ENCODE results near the gene KMT2D. TPM values are rescaled to one million over a fixed set of nuclear protein-coding genes. Genes with fewer than 3 reads are reported as not detected.

KMT2D gene
- total and polyA plus RNA-seq, 10 of the 15 experiments (the other 5 are each of a cell fraction or from before 2014, with no cell fraction given): 0.51 to 71.5 (median 10.4) TPM

DNA sequence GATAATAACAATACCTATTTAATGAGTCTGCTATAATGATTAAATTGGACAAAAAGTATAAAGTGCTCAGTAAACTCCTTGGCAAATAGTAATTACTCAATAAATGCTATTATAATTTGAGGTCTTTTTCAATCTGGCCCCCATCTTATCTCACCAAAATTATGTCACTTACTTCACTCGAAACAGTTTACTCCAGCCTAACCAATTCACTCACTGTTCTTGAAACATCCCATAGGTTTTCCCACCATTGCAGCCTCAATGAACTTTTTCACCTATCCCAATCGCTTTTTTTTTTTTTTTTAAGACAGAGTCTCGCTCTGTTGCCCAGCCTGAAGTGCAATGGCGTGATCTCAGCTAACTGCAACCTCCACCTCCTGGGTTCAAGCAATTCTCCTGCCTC lies 24.6 kb downstream of the KMT2D start:
- Histone ChIP-seq H3K4me3 (no peak overlapping the region), H3K27me3 (replicated peaks in 1 of 2; ENCODE audit: control insufficient read depth in 2 of 2, insufficient read depth in 2 of 2, low read length in 1 of 2) (no peaks in the 10 kb centered on the region), H3K79me2 (ENCODE audit: control insufficient read depth, insufficient read depth, low read length) (no peaks in the 10 kb centered on the region), H3K9me3 (replicated peaks; ENCODE audit: control insufficient read depth, insufficient read depth, low read length) (no peaks in the 10 kb centered on the region), H3K4me2 (ENCODE audit: control insufficient read depth, insufficient read depth) (no peak overlapping the region), H3K4me1 (ENCODE audit: control insufficient read depth, insufficient read depth, low read length) (no peaks in the 10 kb centered on the region), H2AFZ (ENCODE audit: control insufficient read depth, low read depth, low read length) (no peak overlapping the region), H3K36me3 (ENCODE audit: control insufficient read depth in 2 of 2, insufficient read depth in 2 of 2, low read length in 1 of 2) (peaks cover 26 to 62% of the 10 kb centered on the region in 2 experiments), H3K27ac (ENCODE audit: control insufficient read depth, insufficient read depth) (no peak overlapping the region), H4K20me1 (ENCODE audit: control insufficient read depth, insufficient read depth) (no peaks in the 10 kb centered on the region), H3K9ac (ENCODE audit: control insufficient read depth, insufficient read depth, low read length) (no peak overlapping the region)
- FAIRE-seq (no peak), DNase-seq (ENCODE audit: low read depth, low spot score) (no peak), ATAC-seq (no peak)
- BruUV-seq (replicated peaks): no TSS peak
- ChIA-PET POLR2A (interaction anchor here (0.6 to 1.7 kb wide), 5 partner anchors 10 to 358 kb away, joined by 3 to 9 read pairs (median 4); no protein-coding TSS in a partner anchor), CTCF (interaction anchor here (0.6 to 2.1 kb wide), 6 partner anchors 20 to 52 kb away, joined by 3 to 9 read pairs (median 4); no protein-coding TSS in a partner anchor), RAD21 (ENCODE audit: unreplicated experiment) (no interaction called here), SMC1A (ENCODE audit: uncharacterized antibody, unreplicated experiment) (no interaction called here)
- TF ChIP-seq PML (IDR thresholded peaks at IDR 0.05; ENCODE audit: low read length) (no peak), TCF3 (IDR thresholded peaks at IDR 0.05; ENCODE audit: borderline replicate concordance, insufficient read depth, low read depth, low read length) (no peak), BACH1 (IDR thresholded peaks at IDR 0.05; ENCODE audit: borderline replicate concordance) (no peak), YBX1 (IDR thresholded peaks at IDR 0.05) (no peak), TCF7 (IDR thresholded peaks at IDR 0.05; ENCODE audit: borderline replicate concordance) (no peak), NR2C1 (IDR thresholded peaks at IDR 0.05) (no peak), DPF2 (IDR thresholded peaks at IDR 0.05) (no peak), NFIC (IDR thresholded peaks at IDR 0.05; ENCODE audit: low read depth, low read length) (no peak), NFYA (IDR thresholded peaks at IDR 0.05; ENCODE audit: borderline replicate concordance, low read depth, low read length) (no peak), BRCA1 (IDR thresholded peaks at IDR 0.05; ENCODE audit: low read depth, low read length) (no peak), SRF (IDR thresholded peaks at IDR 0.05; ENCODE audit: low read depth in 2 of 2, low read length in 2 of 2) (no peak), CHD4 (IDR thresholded peaks at IDR 0.05) (no peak), SMC3 (IDR thresholded peaks at IDR 0.05; ENCODE audit: borderline replicate concordance, low read length) (no peak), CBX5 (IDR thresholded peaks at IDR 0.05; ENCODE audit: low read depth) (no peak), RB1 (IDR thresholded peaks at IDR 0.05; ENCODE audit: borderline replicate concordance) (no peak), BMI1 (IDR thresholded peaks at IDR 0.05; ENCODE audit: borderline replicate concordance) (no peak)
- TF ChIP-seq, protein P1, sequence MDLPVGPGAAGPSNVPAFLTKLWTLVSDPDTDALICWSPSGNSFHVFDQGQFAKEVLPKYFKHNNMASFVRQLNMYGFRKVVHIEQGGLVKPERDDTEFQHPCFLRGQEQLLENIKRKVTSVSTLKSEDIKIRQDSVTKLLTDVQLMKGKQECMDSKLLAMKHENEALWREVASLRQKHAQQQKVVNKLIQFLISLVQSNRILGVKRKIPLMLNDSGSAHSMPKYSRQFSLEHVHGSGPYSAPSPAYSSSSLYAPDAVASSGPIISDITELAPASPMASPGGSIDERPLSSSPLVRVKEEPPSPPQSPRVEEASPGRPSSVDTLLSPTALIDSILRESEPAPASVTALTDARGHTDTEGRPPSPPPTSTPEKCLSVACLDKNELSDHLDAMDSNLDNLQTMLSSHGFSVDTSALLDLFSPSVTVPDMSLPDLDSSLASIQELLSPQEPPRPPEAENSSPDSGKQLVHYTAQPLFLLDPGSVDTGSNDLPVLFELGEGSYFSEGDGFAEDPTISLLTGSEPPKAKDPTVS (IDR thresholded peaks at IDR 0.05; ENCODE audit: low read depth, low read length): no peak
- TF ChIP-seq, protein P2, sequence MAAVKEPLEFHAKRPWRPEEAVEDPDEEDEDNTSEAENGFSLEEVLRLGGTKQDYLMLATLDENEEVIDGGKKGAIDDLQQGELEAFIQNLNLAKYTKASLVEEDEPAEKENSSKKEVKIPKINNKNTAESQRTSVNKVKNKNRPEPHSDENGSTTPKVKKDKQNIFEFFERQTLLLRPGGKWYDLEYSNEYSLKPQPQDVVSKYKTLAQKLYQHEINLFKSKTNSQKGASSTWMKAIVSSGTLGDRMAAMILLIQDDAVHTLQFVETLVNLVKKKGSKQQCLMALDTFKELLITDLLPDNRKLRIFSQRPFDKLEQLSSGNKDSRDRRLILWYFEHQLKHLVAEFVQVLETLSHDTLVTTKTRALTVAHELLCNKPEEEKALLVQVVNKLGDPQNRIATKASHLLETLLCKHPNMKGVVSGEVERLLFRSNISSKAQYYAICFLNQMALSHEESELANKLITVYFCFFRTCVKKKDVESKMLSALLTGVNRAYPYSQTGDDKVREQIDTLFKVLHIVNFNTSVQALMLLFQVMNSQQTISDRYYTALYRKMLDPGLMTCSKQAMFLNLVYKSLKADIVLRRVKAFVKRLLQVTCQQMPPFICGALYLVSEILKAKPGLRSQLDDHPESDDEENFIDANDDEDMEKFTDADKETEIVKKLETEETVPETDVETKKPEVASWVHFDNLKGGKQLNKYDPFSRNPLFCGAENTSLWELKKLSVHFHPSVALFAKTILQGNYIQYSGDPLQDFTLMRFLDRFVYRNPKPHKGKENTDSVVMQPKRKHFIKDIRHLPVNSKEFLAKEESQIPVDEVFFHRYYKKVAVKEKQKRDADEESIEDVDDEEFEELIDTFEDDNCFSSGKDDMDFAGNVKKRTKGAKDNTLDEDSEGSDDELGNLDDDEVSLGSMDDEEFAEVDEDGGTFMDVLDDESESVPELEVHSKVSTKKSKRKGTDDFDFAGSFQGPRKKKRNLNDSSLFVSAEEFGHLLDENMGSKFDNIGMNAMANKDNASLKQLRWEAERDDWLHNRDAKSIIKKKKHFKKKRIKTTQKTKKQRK (IDR thresholded peaks at IDR 0.05; ENCODE audit: low read depth, low read length): no peak
- TF ChIP-seq, protein P3, sequence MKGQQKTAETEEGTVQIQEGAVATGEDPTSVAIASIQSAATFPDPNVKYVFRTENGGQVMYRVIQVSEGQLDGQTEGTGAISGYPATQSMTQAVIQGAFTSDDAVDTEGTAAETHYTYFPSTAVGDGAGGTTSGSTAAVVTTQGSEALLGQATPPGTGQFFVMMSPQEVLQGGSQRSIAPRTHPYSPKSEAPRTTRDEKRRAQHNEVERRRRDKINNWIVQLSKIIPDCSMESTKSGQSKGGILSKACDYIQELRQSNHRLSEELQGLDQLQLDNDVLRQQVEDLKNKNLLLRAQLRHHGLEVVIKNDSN (IDR thresholded peaks at IDR 0.05; ENCODE audit: borderline replicate concordance, extremely low read length, insufficient read depth, low read depth, low read length): no peak
- in situ Hi-C loops (cut with MboI): no loop called here
- intact Hi-C loops (cut with micrococcal nuclease; ENCODE audit: unreplicated experiment): no loop called here
- 100% methylated on average over 1 of the region's 4 CpGs for WGBS (ENCODE audit: insufficient coverage, insufficient replicate concordance, low lambda C conversion rate, missing lambda C conversion rate)

Measured in GM12878 (cell line).